Skeletal muscle cell (primary cell): Measurements from ENCODE around the gene CCL25.
"Not testable (repeated sequence)": the region's sequence is repeated elsewhere in the genome, so short reads cannot be mapped to it uniquely, and the experiment has no call there.

ENCODE experiments used
- DNase-seq: peaks from one replicate; pipeline ENCODE4 v3.0.0-alpha.2; 2010; ENCODE audit warnings: low read depth
- H3K4me3 ChIP-seq: 2 replicates; pipeline ENCODE4 v1.5.1; 2011; ENCODE audit warnings: low read depth, mild to moderate bottlenecking, control low read depth, low read length, moderate library complexity

The CCL25 gene

GRCh38 chr19:8052464-8052859, at the start of gene CCL25:
Gene CCL25, plus strand, starts transcription at chr19:8052760. Its CDS starts 290 bp downstream, at chr19:8053050.
- no peak for DNase-seq
- H3K4me3 ChIP-seq: no peak within 1 kb of the TSS

GRCh38 chr19:8004001-8004400, 48.6 kb upstream of the CCL25 start:
- no peak for DNase-seq
- H3K4me3 ChIP-seq: peak overlapping the region; percentile 69

GRCh38 chr19:8004723-8005513, 47.6 kb upstream of the CCL25 start:
- DNase-seq: no peak
- H3K4me3 ChIP-seq: peak overlapping the region; percentile 69

- peak; percentile 60 for DNase-seq
- peak within 1 kb of the TSS; percentile 82 for H3K4me3 ChIP-seq
Observed at GRCh38 chr19:8005534-8006256, 46.9 kb upstream of the CCL25 start, which contains the start of gene ELAVL1. Gene ELAVL1, minus strand, starts transcription at chr19:8005641. Its CDS starts 13,826 bp downstream, at chr19:7991815.

GRCh38 chr19:8017808-8018207, 34.8 kb upstream of the CCL25 start:
- no peak for DNase-seq
- no peak overlapping the region for H3K4me3 ChIP-seq

GRCh38 chr19:8020681-8021080, 31.9 kb upstream of the CCL25 start:
- H3K4me3 ChIP-seq: no peak overlapping the region
- DNase-seq: no peak

GRCh38 chr19:8021374-8021773, 31.2 kb upstream of the CCL25 start:
- no peak for DNase-seq
- no peak overlapping the region for H3K4me3 ChIP-seq

GRCh38 chr19:8022275-8022674, 30.3 kb upstream of the CCL25 start:
- no peak overlapping the region for H3K4me3 ChIP-seq
- no peak for DNase-seq

- no peak for DNase-seq
Observed at GRCh38 chr19:8023371-8023770, 29.2 kb upstream of the CCL25 start.

GRCh38 chr19:8024256-8024655, 28.3 kb upstream of the CCL25 start:
- not testable (repeated sequence) for H3K4me3 ChIP-seq, DNase-seq

More at GRCh38 chr19:8023371-8023770, 29.2 kb upstream of the CCL25 start:
- no peak overlapping the region for H3K4me3 ChIP-seq

- H3K4me3 ChIP-seq: no peak overlapping the region
- no peak for DNase-seq
Observed at GRCh38 chr19:8025316-8025715, 27.2 kb upstream of the CCL25 start.

GRCh38 chr19:8028951-8029491, 23.5 kb upstream of the CCL25 start:
- DNase-seq: no peak
- H3K4me3 ChIP-seq: no peak overlapping the region

- DNase-seq: no peak
- H3K4me3 ChIP-seq: no peak overlapping the region
Observed at GRCh38 chr19:8030960-8031359, 21.6 kb upstream of the CCL25 start.

GRCh38 chr19:8033287-8034177, 19.0 kb upstream of the CCL25 start:
- H3K4me3 ChIP-seq, DNase-seq: not testable (repeated sequence)

- no peak overlapping the region for H3K4me3 ChIP-seq
- DNase-seq: no peak
Observed at GRCh38 chr19:8034178-8034525, 18.4 kb upstream of the CCL25 start.

GRCh38 chr19:8036434-8037099, 16.0 kb upstream of the CCL25 start:
- no peak for DNase-seq
- no peak overlapping the region for H3K4me3 ChIP-seq

- H3K4me3 ChIP-seq: no peak overlapping the region
- no peak for DNase-seq
Observed at GRCh38 chr19:8038815-8039214, 13.7 kb upstream of the CCL25 start.

- DNase-seq: no peak
- no peak overlapping the region for H3K4me3 ChIP-seq
Observed at GRCh38 chr19:8039231-8039630, 13.3 kb upstream of the CCL25 start.

GRCh38 chr19:8041531-8041931, 11.0 kb upstream of the CCL25 start:
- DNase-seq: no peak

More at GRCh38 chr19:8041531-8041931, 11.0 kb upstream of the CCL25 start:
- no peak overlapping the region for H3K4me3 ChIP-seq
